MCF 10A (cell line): Measurements from ENCODE around the gene LPCAT4. TPM values are rescaled to one million over a fixed set of nuclear protein-coding genes. Genes with fewer than 3 reads are reported as not detected.

ENCODE experiments used
- BruUV-seq: library from RNA; stranded (reverse); fragments of 400-500 nt; replicated peaks from 2 replicates; lab custom pipeline; 2021; lab: Mats Ljungman, UMichigan
- CTCF ChIA-PET: fragments of 300-600 bp; sonication (Branson Sonifier 250); formaldehyde crosslinking; extraction: SDS; loops from one replicate; lab custom pipeline; 2021; ENCODE audit warnings: antibody characterized with exemption, inconsistent platforms; lab: Yijun Ruan, JAX
- POLR2A ChIA-PET: fragments of 300-600, 350-650 bp; sonication (Branson Sonifier 250); formaldehyde crosslinking; extraction: SDS; loops from one replicate; lab custom pipeline; 2020; ENCODE audit warnings: antibody characterized with exemption, inconsistent platforms; lab: Yijun Ruan, JAX
- DNase-seq: peaks from one replicate; pipeline ENCODE4 v3.0.0-alpha.2; 2018; ENCODE audit not compliant: unreplicated experiment
- H3K27ac Mint-ChIP-seq: one replicate; pipeline ENCODE4 v1.8.0; 2022; ENCODE audit warnings: mild to moderate bottlenecking, low read depth, mixed read lengths; ENCODE audit not compliant: unreplicated experiment
- H3K27me3 Mint-ChIP-seq: one replicate; pipeline ENCODE4 v1.8.0; 2022; ENCODE audit warnings: mixed read lengths; ENCODE audit not compliant: insufficient read depth, unreplicated experiment
- H3K36me3 Mint-ChIP-seq: one replicate; pipeline ENCODE4 v1.8.0; 2022; ENCODE audit warnings: mild to moderate bottlenecking, moderate library complexity, mixed read lengths; ENCODE audit not compliant: insufficient read depth, unreplicated experiment
- H3K4me1 Mint-ChIP-seq: one replicate; pipeline ENCODE4 v1.8.0; 2022; ENCODE audit warnings: mixed read lengths; ENCODE audit not compliant: insufficient read depth, unreplicated experiment
- H3K4me3 Mint-ChIP-seq: one replicate; pipeline ENCODE4 v1.8.0; 2022; ENCODE audit warnings: mild to moderate bottlenecking, moderate library complexity, mixed read lengths; ENCODE audit not compliant: unreplicated experiment
- H3K9me3 Mint-ChIP-seq: one replicate; pipeline ENCODE4 v1.8.0; 2022; ENCODE audit warnings: mixed read lengths; ENCODE audit not compliant: unreplicated experiment
- intact Hi-C: fragments of 100-400 bp; cut with micrococcal nuclease; formaldehyde crosslinking; loops from 2 replicates; pipeline ENCODE4 v1.14.1; 2022
- total RNA-seq: library from RNA; stranded (reverse); gene quantifications from 2 replicates; pipeline ENCODE4 v1.2.3, GENCODE V29; 2022
- TF ChIP-seq, protein P1 (sequence below): fragments of 200-600 bp; IDR thresholded peaks from one replicate; pipeline ENCODE4 v1.8.0; 2022; ENCODE audit warnings: antibody characterized with exemption, mild to moderate bottlenecking; ENCODE audit not compliant: unreplicated experiment

The LPCAT4 gene
- total RNA-seq, 1 experiment from 2014 or later: 17.4 TPM

DNA sequence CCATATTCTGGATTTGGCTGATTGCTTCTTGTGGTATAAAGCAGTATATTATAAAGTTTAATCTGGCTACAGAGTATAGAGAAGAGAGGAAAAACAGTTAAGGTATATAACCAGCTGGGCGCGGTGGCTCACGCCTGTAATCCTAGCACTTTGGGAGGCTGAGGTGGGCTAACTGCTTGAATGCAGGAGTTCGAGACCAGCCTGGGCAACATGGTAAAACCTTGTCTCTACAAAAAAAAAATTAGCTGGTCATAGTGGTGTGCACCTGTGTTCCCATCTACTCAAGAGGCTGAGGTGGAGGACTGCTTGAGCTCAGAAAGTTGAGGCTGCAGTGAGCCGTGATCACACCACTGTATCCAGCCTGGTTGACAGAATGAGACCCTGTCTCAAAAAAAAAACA, 36.7 kb downstream of the LPCAT4 start:
- intact Hi-C loops: no loop called here
- no peaks in the 10 kb centered on the region for H3K27me3 Mint-ChIP-seq
- peaks cover 6% of the 10 kb centered on the region for H3K36me3 Mint-ChIP-seq
- BruUV-seq: no TSS peak
- TF ChIP-seq, protein P1, sequence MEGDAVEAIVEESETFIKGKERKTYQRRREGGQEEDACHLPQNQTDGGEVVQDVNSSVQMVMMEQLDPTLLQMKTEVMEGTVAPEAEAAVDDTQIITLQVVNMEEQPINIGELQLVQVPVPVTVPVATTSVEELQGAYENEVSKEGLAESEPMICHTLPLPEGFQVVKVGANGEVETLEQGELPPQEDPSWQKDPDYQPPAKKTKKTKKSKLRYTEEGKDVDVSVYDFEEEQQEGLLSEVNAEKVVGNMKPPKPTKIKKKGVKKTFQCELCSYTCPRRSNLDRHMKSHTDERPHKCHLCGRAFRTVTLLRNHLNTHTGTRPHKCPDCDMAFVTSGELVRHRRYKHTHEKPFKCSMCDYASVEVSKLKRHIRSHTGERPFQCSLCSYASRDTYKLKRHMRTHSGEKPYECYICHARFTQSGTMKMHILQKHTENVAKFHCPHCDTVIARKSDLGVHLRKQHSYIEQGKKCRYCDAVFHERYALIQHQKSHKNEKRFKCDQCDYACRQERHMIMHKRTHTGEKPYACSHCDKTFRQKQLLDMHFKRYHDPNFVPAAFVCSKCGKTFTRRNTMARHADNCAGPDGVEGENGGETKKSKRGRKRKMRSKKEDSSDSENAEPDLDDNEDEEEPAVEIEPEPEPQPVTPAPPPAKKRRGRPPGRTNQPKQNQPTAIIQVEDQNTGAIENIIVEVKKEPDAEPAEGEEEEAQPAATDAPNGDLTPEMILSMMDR: no peak
- H3K4me1 Mint-ChIP-seq: peaks cover 8% of the 10 kb centered on the region
- H3K4me3 Mint-ChIP-seq: no peak overlapping the region
- CTCF ChIA-PET: interaction anchor here (1.1 to 1.8 kb wide), 2 partner anchors 13 to 38 kb away, joined by 7 to 9 read pairs; partner anchors contain the start of genes NOP10 and NUTM1
- H3K27ac Mint-ChIP-seq: no peak overlapping the region
- no peaks in the 10 kb centered on the region for H3K9me3 Mint-ChIP-seq
- DNase-seq: no peak
- POLR2A ChIA-PET: interaction anchor here (0.9 to 4.4 kb wide), 3 partner anchors 7 to 12 kb away, joined by 3 to 40 read pairs (median 32); partner anchors contain the start of gene SLC12A6

DNA sequence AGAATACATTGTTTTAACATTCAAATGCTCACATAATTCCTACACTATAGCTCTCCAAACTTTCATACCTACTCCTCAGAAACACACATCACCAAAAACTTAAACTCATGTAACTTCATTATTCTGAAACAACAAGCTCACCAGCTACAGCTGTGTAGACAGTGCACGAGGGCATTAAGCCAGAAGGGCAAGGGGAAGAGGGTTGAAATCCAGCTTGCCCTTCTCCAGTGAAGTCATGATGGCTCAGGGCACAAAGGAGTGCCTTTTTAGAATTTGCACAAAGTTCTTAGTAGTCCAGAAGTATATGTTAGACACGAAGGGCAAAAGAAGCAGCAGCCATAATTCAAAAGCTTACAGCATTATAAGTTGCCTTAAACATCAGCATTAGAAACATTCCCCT, 38.0 kb downstream of the LPCAT4 start:
- H3K4me3 Mint-ChIP-seq: no peak overlapping the region
- no TSS peak for BruUV-seq

DNA sequence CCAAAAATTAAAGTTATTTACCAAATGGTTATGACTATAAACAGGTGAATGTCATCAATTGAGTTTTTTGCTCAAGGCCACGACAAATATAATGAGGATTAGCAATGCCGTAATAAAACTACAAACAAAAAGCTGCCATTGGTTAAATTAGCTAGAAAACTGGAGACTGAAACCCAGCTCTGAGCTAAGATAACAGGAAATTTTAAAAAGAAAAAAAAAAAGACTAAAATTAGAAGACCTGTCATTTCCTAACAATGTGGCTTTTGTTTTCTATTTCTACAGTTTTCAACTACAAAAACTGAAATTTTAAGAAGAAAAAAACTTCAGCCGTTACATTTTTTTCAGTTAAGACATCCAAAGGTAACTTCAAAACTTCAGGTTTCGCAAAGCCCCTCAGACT, 39.1 kb downstream of the LPCAT4 start:
- DNase-seq: no peak
- intact Hi-C loops: no loop called here
- Mint-ChIP-seq H3K4me3 (no peak overlapping the region), H3K27me3 (no peaks in the 10 kb centered on the region), H3K27ac (no peak overlapping the region), H3K36me3 (peaks cover 6% of the 10 kb centered on the region), H3K4me1 (no peaks in the 10 kb centered on the region), H3K9me3 (no peaks in the 10 kb centered on the region)
- BruUV-seq: no TSS peak
- ChIA-PET POLR2A (interaction anchor here (0.7 to 4.4 kb wide), 7 partner anchors 9 to 94 kb away, joined by 3 to 40 read pairs (median 3); partner anchors contain the start of genes LPCAT4, NOP10 and SLC12A6), CTCF (interaction anchor here (0.6 to 2.4 kb wide), 8 partner anchors 8 to 273 kb away, joined by 3 to 7 read pairs (median 4); partner anchors contain the start of genes LPCAT4, NOP10 and NUTM1)
- TF ChIP-seq, protein P1: no peak

More for the DNA sequence above, 38.0 kb downstream of the LPCAT4 start:
- intact Hi-C loops: no loop called here
- peaks cover 6% of the 10 kb centered on the region for H3K36me3 Mint-ChIP-seq
- no peaks in the 10 kb centered on the region for H3K27me3 Mint-ChIP-seq
- POLR2A ChIA-PET: interaction anchor here (0.6 to 4.4 kb wide), 3 partner anchors 8 to 1299 kb away, joined by 3 to 40 read pairs (median 32); partner anchors contain the start of gene SLC12A6
- TF ChIP-seq, protein P1: no peak
- DNase-seq: no peak
- CTCF ChIA-PET: interaction anchor here (0.5 to 2.4 kb wide), 6 partner anchors 9 to 219 kb away, joined by 3 to 7 read pairs (median 3); partner anchors contain the start of genes LPCAT4, NOP10 and NUTM1
- H3K4me1 Mint-ChIP-seq: peaks cover 3% of the 10 kb centered on the region
- H3K27ac Mint-ChIP-seq: no peak overlapping the region
- no peaks in the 10 kb centered on the region for H3K9me3 Mint-ChIP-seq

DNA sequence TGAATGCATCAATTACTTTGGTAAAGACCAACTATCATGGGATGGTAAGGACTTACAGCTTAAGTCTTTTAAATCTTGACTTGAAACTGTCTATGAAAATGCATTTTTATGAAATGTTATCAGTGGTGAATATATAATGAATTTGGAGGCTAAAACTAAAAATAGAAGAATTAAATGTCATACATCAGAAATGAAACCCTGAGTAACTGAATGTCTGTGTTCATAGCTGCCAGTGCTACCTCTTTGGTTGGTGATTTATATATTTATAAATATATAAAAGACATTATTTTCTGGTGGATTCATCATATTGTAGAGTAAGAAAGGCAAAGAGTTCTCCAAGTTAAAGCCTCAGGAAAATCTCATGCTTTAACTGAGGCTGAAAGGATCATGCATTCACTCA, 41.6 kb downstream of the LPCAT4 start:
- POLR2A ChIA-PET: interaction anchor here (1.6 to 2.9 kb wide), 2 partner anchors 12 to 29 kb away, joined by 5 to 16 read pairs; partner anchors contain the start of gene SLC12A6
- no peak overlapping the region for H3K27ac Mint-ChIP-seq
- peaks cover 7% of the 10 kb centered on the region for H3K4me1 Mint-ChIP-seq
- intact Hi-C loops: no loop called here
- H3K9me3 Mint-ChIP-seq: no peaks in the 10 kb centered on the region
- TF ChIP-seq, protein P1: no peak
- no peak overlapping the region for H3K4me3 Mint-ChIP-seq
- peaks cover 6% of the 10 kb centered on the region for H3K36me3 Mint-ChIP-seq
- CTCF ChIA-PET: interaction anchor here (0.6 kb wide), 1 partner anchor 33 kb away, joined by 4 read pairs; no protein-coding TSS in a partner anchor
- BruUV-seq: no TSS peak
- DNase-seq: no peak
- no peaks in the 10 kb centered on the region for H3K27me3 Mint-ChIP-seq
